ENCODE results near the gene GALNT8.
"Not testable (repeated sequence)": the region's sequence is repeated elsewhere in the genome, so short reads cannot be mapped to it uniquely, and the experiment has no call there.

Gene GALNT8

DNA sequence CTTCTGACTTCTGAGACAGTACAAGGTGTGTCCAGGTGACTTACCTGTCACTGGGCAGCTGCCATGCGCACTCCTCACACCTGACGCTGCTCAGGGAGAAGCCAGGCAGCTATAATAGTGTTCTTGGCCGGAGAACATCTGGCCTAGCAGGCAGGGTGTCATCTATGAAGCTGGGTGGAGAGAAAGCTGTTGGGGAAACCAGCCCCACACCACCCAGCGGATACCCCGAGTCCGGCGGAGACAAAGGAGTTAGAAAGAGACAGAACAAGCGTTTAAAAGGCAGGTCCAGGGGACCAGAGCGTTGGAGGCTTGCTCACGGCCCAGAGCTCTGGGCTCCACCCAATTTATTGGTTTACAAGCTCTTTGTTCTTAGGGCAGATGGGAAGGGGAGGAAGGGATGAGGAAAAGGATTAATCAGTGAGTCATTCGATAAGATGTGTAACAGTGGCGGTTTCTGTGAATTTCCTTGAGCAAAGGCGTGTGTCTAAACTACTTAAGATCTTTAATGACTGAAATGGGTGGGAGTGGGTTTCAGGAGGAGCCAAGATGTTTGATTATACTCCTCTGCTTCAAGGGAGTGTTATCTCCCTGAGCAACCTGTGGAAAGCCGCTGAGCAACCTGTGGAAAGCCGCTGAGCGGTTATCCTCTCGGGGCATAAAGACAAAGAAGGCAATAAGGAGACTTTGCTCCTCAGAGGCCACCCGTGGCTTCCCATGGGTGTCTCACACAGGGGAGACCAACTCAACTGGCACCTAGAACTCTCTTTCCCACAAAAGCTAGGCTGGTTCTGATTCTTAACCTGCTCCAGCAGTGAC lies at the start of gene GALNT8:
TSS of gene GALNT8 (plus strand) at position 580 of the 816 bp plus-strand sequence. CDS start 278 bp downstream, outside the sequence.
- no peak for DNase-seq (ENCODE audit: low read depth)

- DNase-seq (ENCODE audit: low read depth), result no peak
Observed at GRCh38 chr12:4679711-4680110, 40.5 kb upstream of the GALNT8 start.

DNA sequence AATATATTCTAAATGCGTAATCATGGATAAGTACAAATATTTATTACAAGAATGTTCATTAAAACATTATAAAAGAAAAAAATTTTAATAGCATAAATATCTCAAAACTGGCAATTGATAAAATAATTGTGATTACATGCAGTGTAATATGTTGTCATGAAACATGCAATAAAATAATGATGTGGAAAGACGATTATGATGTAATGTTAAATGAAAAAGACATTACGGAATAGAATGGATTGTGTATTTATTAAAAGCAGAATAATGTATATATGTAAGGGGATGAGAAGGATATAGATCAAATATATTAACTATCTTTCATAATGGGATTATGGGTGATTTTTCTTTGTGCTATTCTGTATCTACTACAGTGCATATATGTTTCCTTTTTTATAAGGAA lies 38.5 kb upstream of the GALNT8 start:
- no peak for DNase-seq (ENCODE audit: low read depth)

- no peak for DNase-seq (ENCODE audit: low read depth)
Observed at GRCh38 chr12:4685317-4685716, 34.9 kb upstream of the GALNT8 start.

DNA sequence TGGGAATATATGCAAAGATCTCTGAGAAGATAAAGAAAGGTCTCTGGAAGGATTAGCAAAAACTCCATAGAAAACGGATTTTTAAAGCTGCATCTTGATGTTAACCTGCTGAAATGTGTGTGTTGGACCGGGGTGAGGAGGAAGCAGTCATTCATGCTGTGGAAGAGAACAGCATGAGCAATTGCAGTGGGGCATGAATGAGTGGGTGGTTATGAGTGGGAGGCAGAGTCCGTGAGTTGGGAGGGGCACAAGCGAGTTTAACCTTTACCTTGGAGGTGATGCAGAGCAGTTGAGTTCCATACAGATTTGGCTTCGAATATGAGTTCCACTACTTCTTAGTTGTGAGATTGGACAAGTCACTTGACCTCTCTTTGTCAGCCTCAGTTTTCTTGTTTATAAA lies 29.4 kb upstream of the GALNT8 start:
- no peak for DNase-seq (ENCODE audit: low read depth)

GRCh38 chr12:4700621-4701026 lies 19.6 kb upstream of the GALNT8 start:
- DNase-seq (ENCODE audit: low read depth), result no peak

DNA sequence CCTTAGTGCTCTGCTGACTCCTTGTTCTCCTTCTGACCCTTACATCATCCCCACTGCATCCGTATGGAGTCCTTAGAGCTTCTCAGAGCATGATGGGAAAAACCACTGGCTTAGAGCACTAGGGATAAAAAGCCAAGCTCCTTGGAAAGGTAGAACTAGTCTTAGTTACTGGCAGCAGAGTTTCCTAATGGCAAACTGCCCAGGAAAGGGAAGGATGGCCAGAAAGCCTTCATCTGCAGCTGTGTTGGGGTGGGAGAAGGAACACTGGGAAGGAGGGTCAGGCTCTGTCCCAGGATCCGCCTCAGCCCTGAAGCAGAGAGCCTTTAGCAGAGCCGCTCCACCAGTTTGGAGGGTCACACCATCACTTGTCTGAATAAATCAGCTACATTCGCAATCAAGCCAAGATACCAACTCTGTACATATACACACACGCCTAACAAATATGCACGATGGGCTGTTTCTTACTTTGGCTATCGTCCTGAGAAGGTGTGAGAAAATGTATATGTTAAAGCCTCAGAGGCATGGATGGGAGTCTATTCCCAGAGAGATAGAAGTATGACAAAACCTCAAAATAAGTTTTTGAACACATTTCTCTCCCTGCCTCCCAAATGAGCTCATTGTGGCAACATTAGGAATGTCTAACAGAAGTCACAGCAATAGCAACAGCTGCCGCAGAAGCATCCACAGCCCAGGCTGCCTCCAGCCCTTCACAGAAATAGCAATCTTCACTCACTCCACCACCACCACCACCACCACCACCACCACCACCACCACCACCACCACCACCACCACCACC lies 18.6 kb upstream of the GALNT8 start:
- no peak for DNase-seq (ENCODE audit: low read depth)

- no peak for DNase-seq (ENCODE audit: low read depth)
Observed at GRCh38 chr12:4703676-4704075, 16.5 kb upstream of the GALNT8 start.

GRCh38 chr12:4705824-4706223 lies 14.4 kb upstream of the GALNT8 start:
- DNase-seq (ENCODE audit: low read depth), result no peak

GRCh38 chr12:4707306-4707705 lies 12.9 kb upstream of the GALNT8 start:
- DNase-seq (ENCODE audit: low read depth), result no peak

DNA sequence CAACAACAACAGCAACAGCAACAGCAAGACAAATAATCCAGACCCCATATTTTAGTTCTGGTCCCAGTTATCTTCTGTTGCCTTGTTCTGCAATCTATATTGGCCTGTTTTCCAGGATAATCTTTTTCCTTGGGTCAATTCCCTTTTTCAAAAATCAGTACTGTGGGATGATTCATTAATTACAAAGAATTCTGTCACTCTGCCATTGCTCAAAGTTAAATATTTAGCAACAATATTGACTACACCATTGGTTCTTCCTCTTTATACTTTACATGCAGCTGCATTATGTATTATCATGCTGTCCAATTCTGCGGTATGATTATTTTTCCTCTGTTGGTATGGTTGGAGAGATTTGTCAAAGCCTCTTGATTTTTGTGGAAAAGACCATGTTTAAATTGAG lies 10.1 kb upstream of the GALNT8 start:
- no peak for DNase-seq (ENCODE audit: low read depth)

DNA sequence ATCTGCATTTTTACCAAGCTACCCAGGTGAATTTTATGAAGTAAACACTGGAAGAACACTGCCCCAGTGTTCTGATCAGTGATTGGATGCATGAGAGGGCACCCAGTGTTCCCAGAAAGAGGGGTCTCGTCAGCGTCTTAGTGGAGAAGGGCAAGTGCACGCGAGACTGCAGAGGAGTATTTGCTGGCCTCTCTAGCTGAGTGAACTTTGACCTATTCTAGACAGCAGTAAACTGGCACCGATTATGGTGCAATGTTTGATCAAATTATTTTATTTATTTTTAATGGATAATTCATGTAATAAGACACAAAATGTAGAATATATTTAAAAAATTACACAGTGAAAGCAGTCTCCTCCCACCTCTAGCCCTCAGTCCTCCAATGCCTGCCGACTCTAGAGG lies 5.3 kb upstream of the GALNT8 start:
- no peak for DNase-seq (ENCODE audit: low read depth)

DNA sequence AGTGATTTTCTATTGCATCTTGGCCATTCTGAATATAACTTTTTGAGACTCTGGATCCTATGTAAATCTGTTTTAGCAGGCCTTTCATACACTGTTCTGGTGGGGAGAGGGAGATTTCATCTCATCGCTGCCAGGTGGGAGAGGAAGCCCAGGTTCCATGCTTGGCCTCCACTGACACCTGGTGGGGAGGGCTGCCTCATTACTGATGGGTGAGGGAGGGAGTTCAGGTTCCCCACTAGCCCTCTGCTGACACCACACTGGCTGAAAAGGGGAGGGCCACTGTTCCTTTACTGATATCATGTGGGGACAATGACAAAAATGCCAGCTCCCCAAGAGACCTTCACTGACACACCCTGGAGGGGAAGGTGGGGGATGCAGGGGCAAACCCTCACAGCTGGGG lies 2.4 kb upstream of the GALNT8 start:
- no peak for DNase-seq (ENCODE audit: low read depth)

DNA sequence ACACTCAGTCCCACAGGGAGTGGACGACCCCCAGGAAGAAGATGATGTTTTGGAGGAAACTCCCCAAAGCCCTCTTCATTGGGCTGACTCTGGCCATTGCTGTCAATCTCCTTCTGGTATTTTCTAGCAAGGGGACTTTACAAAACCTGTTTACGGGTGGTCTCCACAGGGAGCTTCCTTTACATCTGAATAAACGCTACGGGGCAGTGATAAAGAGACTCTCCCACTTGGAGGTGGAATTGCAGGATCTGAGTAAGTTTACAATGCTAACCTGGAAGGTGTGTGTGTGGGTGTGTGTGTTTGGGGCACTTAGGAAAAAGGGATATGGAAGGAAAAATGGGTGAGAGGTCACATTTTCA lies 416 bp downstream of the GALNT8 start:
- no peak for DNase-seq (ENCODE audit: low read depth)

DNA sequence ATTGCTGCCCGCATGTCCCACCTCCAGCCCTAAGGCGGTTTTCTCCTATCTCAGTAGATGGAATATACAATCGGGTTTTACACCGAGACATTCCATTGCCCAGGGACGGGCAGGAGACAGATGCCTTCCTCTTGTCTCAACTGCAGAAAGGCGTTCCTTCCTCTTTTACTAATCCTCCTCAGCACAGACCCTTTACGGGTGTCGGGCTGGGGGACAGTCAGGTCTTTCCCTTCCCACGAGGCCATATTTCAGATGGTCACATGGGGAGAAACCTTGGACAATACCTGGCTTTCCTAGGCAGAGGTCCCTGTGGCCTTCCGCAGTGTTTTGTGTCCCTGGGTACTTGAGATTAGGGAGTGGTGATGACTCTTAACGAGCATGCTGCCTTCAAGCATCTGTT lies 1.4 kb downstream of the GALNT8 start:
- not testable (repeated sequence) for DNase-seq (ENCODE audit: low read depth)

DNA sequence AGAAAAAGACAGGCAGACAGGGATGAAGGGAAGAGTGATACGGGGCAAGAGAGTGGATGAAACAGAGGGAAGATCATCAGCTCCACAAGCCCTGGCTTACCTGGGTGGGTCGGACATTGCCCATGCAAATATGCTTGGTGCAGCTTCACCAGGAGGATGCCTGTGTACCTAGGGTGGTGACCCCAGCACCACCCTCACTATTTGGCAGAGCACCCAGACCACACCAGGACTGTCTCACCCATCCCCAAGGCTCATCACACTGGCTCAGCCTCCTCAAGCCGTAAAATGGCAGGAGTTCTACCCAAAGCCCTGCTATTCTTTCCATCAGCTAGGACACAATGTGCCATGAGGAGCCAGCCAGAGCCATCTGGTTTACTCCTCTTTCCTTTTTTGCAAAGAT lies 3.0 kb downstream of the GALNT8 start:
- no peak for DNase-seq (ENCODE audit: low read depth)

GRCh38 chr12:4725057-4725456 lies 4.9 kb downstream of the GALNT8 start:
- no peak for DNase-seq (ENCODE audit: low read depth)

- no peak for DNase-seq (ENCODE audit: low read depth)
Observed at GRCh38 chr12:4734625-4735340, 14.6 kb downstream of the GALNT8 start.

GRCh38 chr12:4736091-4736490 lies 15.9 kb downstream of the GALNT8 start:
- DNase-seq (ENCODE audit: low read depth), result no peak

GRCh38 chr12:4738541-4738940 lies 18.3 kb downstream of the GALNT8 start:
- no peak for DNase-seq (ENCODE audit: low read depth)

GRCh38 chr12:4742416-4742970 lies 22.3 kb downstream of the GALNT8 start:
- DNase-seq (ENCODE audit: low read depth), result no peak

- no peak for DNase-seq (ENCODE audit: low read depth)
Observed at GRCh38 chr12:4743046-4743445, 22.8 kb downstream of the GALNT8 start.

DNA sequence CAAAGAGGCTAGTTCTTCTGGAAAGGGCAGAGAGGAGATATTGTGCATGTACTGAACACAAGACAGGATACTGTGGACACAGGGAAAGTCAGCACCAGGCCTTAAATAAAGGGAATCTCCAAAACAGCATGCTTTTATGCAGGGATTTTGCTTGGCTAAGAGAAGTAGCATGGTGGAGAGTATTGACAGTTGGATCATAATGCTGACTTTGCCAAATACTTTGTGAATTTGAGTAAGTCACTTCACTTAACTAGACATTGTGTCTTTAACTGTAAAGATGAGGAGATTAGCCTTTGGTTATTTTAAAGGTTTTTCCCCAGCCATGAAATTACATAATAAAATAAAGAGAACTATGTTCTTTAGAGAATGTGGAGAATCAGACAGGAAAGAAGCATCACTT lies 24.5 kb downstream of the GALNT8 start:
- DNase-seq (ENCODE audit: low read depth), result no peak

All from activated T-helper 9 cell treated with anti-CD3 and anti-CD28 coated beads, Interleukin-2, amount 50 U/mL, for 16 hours (primary cell).